H9 (cell line): ENCODE data around the gene CAMTA1. TPM values are rescaled to one million over a fixed set of nuclear protein-coding genes. Genes with fewer than 3 reads are reported as not detected.

Experiments
- DNase-seq: peaks from one replicate; pipeline ENCODE4 v3.0.0-alpha.2; 2017
- H2AFZ ChIP-seq: one replicate; pipeline ENCODE4 v1.6.1; 2013; ENCODE audit warnings: mild to moderate bottlenecking, low read length, control low read depth, moderate library complexity
- H2AK5ac ChIP-seq: 2 replicates; pipeline ENCODE4 v1.6.1; 2013; ENCODE audit warnings: low read length, control low read depth, mixed read lengths; ENCODE audit not compliant: insufficient read length
- H2BK120ac ChIP-seq: one replicate; pipeline ENCODE4 v1.6.1; 2013; ENCODE audit warnings: low read depth, mild to moderate bottlenecking, low read length, control low read depth, inconsistent platforms; ENCODE audit not compliant: poor library complexity, severe bottlenecking
- H2BK12ac ChIP-seq: 2 replicates; pipeline ENCODE4 v1.6.1; 2013; ENCODE audit warnings: low read length, control low read depth, mixed read lengths, low read depth; ENCODE audit not compliant: insufficient read length
- H2BK15ac ChIP-seq: 2 replicates; pipeline ENCODE4 v1.6.1; 2013; ENCODE audit warnings: low read depth, low read length, control low read depth
- H2BK20ac ChIP-seq: one replicate; pipeline ENCODE4 v1.6.1; 2013; ENCODE audit warnings: low read depth, mild to moderate bottlenecking, low read length, control low read depth, inconsistent platforms; ENCODE audit not compliant: poor library complexity, severe bottlenecking
- H2BK5ac ChIP-seq: 2 replicates; pipeline ENCODE4 v1.6.1; 2013; ENCODE audit warnings: low read length, control low read depth, mixed read lengths; ENCODE audit not compliant: insufficient read length
- H3K14ac ChIP-seq: 2 replicates; pipeline ENCODE4 v1.6.1; 2013; ENCODE audit warnings: low read length, control low read depth; ENCODE audit not compliant: insufficient read depth
- H3K18ac ChIP-seq: 2 replicates; pipeline ENCODE4 v1.6.1; 2013; ENCODE audit warnings: low read depth, mild to moderate bottlenecking, mixed read lengths, low read length, control low read depth; ENCODE audit not compliant: insufficient read length
- H3K23ac ChIP-seq: 2 replicates; pipeline ENCODE4 v1.6.1; 2013; ENCODE audit warnings: low read length, control low read depth, mixed read lengths, low read depth; ENCODE audit not compliant: insufficient read length
- H3K23me2 ChIP-seq: 2 replicates; pipeline ENCODE4 v1.6.1; 2013; ENCODE audit warnings: low read depth, mild to moderate bottlenecking, mixed read lengths, low read length, control low read depth; ENCODE audit not compliant: insufficient read length, poor library complexity, severe bottlenecking
- H3K27ac ChIP-seq: 2 replicates; pipeline ENCODE4 v1.5.1; 2013; ENCODE audit warnings: low read length, control low read depth, mixed read lengths, low read depth; ENCODE audit not compliant: insufficient read length
- H3K27me3 ChIP-seq: 2 replicates; pipeline ENCODE4 v1.6.1; 2013; ENCODE audit warnings: low read length, control low read depth, inconsistent platforms; ENCODE audit not compliant: insufficient read depth
- H3K4ac ChIP-seq: 2 replicates; pipeline ENCODE4 v1.6.1; 2013; ENCODE audit warnings: low read depth, mild to moderate bottlenecking, control low read depth, inconsistent platforms, low read length, moderate library complexity
- H3K4me1 ChIP-seq: 2 replicates; pipeline ENCODE4 v1.6.1; 2013; ENCODE audit warnings: low read length, control low read depth, inconsistent platforms; ENCODE audit not compliant: insufficient read depth
- H3K4me2 ChIP-seq: 2 replicates; pipeline ENCODE4 v1.6.1; 2013; ENCODE audit warnings: low read length, control low read depth, mixed read lengths; ENCODE audit not compliant: insufficient read length, insufficient read depth
- H3K56ac ChIP-seq: 2 replicates; pipeline ENCODE4 v1.6.1; 2013; ENCODE audit warnings: low read depth, mild to moderate bottlenecking, mixed read lengths, low read length, control low read depth; ENCODE audit not compliant: insufficient read length
- H3K79me1 ChIP-seq: 2 replicates; pipeline ENCODE4 v1.6.1; 2013; ENCODE audit warnings: low read depth, mild to moderate bottlenecking, moderate library complexity, low read length, control low read depth, inconsistent platforms; ENCODE audit not compliant: insufficient read depth, poor library complexity, severe bottlenecking
- H3K79me2 ChIP-seq: 2 replicates; pipeline ENCODE4 v1.6.1; 2013; ENCODE audit warnings: low read length, control low read depth, inconsistent platforms; ENCODE audit not compliant: insufficient read depth
- H3K9ac ChIP-seq: 2 replicates; pipeline ENCODE4 v1.6.1; 2013; ENCODE audit warnings: low read length, control low read depth, mixed read lengths; ENCODE audit not compliant: insufficient read length; ENCODE audit errors: extremely low read depth
- H3K9me3 ChIP-seq: one replicate; pipeline ENCODE4 v1.6.1; 2013; ENCODE audit warnings: low read depth, low read length, inconsistent platforms; ENCODE audit not compliant: control insufficient read depth
- H3T11ph ChIP-seq: one replicate; pipeline ENCODE4 v1.6.1; 2013; ENCODE audit warnings: mild to moderate bottlenecking, low read length, control low read depth, inconsistent platforms
- H4K20me1 ChIP-seq: one replicate; pipeline ENCODE4 v1.6.1; 2013; ENCODE audit not compliant: control insufficient read depth, insufficient read length, insufficient read depth
- H4K5ac ChIP-seq: 2 replicates; pipeline ENCODE4 v1.6.1; 2013; ENCODE audit warnings: low read depth, mild to moderate bottlenecking, mixed read lengths, low read length, control low read depth; ENCODE audit not compliant: insufficient read length
- H4K8ac ChIP-seq: replicated peaks from 2 replicates; pipeline ENCODE4 v1.6.1; 2013; ENCODE audit warnings: low read length, control low read depth, mixed read lengths, low read depth; ENCODE audit not compliant: insufficient read length
- H4K91ac ChIP-seq: 2 replicates; pipeline ENCODE4 v1.6.1; 2013; ENCODE audit warnings: low read depth, mild to moderate bottlenecking, moderate library complexity, mixed read lengths, low read length, control low read depth; ENCODE audit not compliant: insufficient read length
- H3K27ac Mint-ChIP-seq, 3 experiments: 2 replicates in 2 of 3; 3 replicates in 1 of 3; pipeline ENCODE4 v1.8.0; 2020 to 2021; ENCODE audit warnings: mixed read lengths in 3 of 3, mild to moderate bottlenecking in 1 of 3, moderate library complexity in 1 of 3
- H3K27me3 Mint-ChIP-seq: 2 replicates; pipeline ENCODE4 v1.8.0; 2021; ENCODE audit warnings: low read depth, mild to moderate bottlenecking, moderate library complexity, mixed read lengths
- H3K36me3 Mint-ChIP-seq, 3 experiments: 2 replicates in 2 of 3; 3 replicates in 1 of 3; pipeline ENCODE4 v1.8.0; 2020 to 2021; ENCODE audit warnings: low read depth in 3 of 3, mixed read lengths in 3 of 3; ENCODE audit not compliant: insufficient read depth in 1 of 3
- H3K4me1 Mint-ChIP-seq, 2 experiments: 2 replicates each; pipeline ENCODE4 v1.8.0; 2020; ENCODE audit warnings: mixed read lengths in 2 of 2
- H3K4me3 Mint-ChIP-seq, 2 experiments: 2 replicates in 1 of 2; 3 replicates in 1 of 2; pipeline ENCODE4 v1.8.0; 2020 to 2021; ENCODE audit warnings: mild to moderate bottlenecking in 2 of 2, mixed read lengths in 2 of 2, moderate library complexity in 1 of 2
- H3K9me3 Mint-ChIP-seq, 2 experiments: 2 replicates in 1 of 2; 3 replicates in 1 of 2; pipeline ENCODE4 v1.8.0; 2020; ENCODE audit warnings: mild to moderate bottlenecking in 2 of 2, mixed read lengths in 2 of 2, moderate library complexity in 1 of 2
- CTCF ChIP-seq: fragments of 200-600 bp; sonication (generic); conservative IDR thresholded peaks from 3 replicates; pipeline ENCODE4 v1.8.0; 2021; ENCODE audit warnings: antibody characterized with exemption, mild to moderate bottlenecking
- total RNA-seq: library from RNA; stranded (reverse); gene quantifications from 2 replicates; pipeline ENCODE4 v1.2.1, GENCODE V29; 2021

The CAMTA1 gene
- total RNA-seq, 1 experiment from 2014 or later, result 115 TPM

GRCh38 chr1:6996371-6996770 lies 211.1 kb downstream of the CAMTA1 start:
- Mint-ChIP-seq H3K4me1 (peaks cover 28 to 36% of the 10 kb centered on the region in 2 experiments), H3K4me3 (no peak overlapping the region), H3K36me3 (no peaks in the 10 kb centered on the region), H3K27ac (no peak overlapping the region), H3K27me3 (peaks cover 1% of the 10 kb centered on the region), H3K9me3 (peaks cover 0 to 3% of the 10 kb centered on the region in 2 experiments; a peak in 1 of 5 replicates)
- no peak overlapping the region for H3K27ac ChIP-seq
- H3K4ac ChIP-seq, result no peak overlapping the region
- no peak overlapping the region for H4K8ac ChIP-seq
- H2BK12ac ChIP-seq, result no peak overlapping the region
- H3K79me1 ChIP-seq, result no peaks in the 10 kb centered on the region
- H3K9me3 ChIP-seq, result no peaks in the 10 kb centered on the region
- H3K56ac ChIP-seq, result no peak overlapping the region
- no peak overlapping the region for H3K14ac ChIP-seq
- H3K23ac ChIP-seq, result no peak overlapping the region
- no peak overlapping the region for H4K5ac ChIP-seq
- H3K27me3 ChIP-seq, result no peaks in the 10 kb centered on the region
- H3K23me2 ChIP-seq, result no peaks in the 10 kb centered on the region
- no peak overlapping the region for H3K18ac ChIP-seq
- no peaks in the 10 kb centered on the region for H3K79me2 ChIP-seq
- H2BK5ac ChIP-seq, result no peak overlapping the region
- no peak overlapping the region for H2AFZ ChIP-seq
- no peak overlapping the region for H2BK20ac ChIP-seq
- H2BK120ac ChIP-seq, result no peak overlapping the region
- no peak overlapping the region for H4K91ac ChIP-seq
- no peak overlapping the region for H3K4me2 ChIP-seq
- peaks cover 3% of the 10 kb centered on the region; the same call in 1 of the 2 replicates for H3K4me1 ChIP-seq
- no peak overlapping the region for H2AK5ac ChIP-seq
- TF ChIP-seq CTCF, result no peak
- H3T11ph ChIP-seq, result no peak overlapping the region
- DNase-seq, result no peak
- no peak overlapping the region for H3K9ac ChIP-seq
- no peak overlapping the region for H2BK15ac ChIP-seq
- H4K20me1 ChIP-seq, result no peaks in the 10 kb centered on the region
